MM.1S (cell line): ENCODE results near the gene OR2J2.

Source experiments
- EZH2 ChIP-seq: fragments of 300-600 bp; sonication (generic); optimal IDR thresholded peaks from 2 replicates; pipeline ENCODE3; 2017; ENCODE audit warnings: low read depth, mild to moderate bottlenecking, antibody characterized with exemption, low read length, mixed read lengths
- TF ChIP-seq, protein P1 (sequence below): fragments of 300-600 bp; sonication (generic); IDR thresholded peaks from 2 replicates; pipeline ENCODE4 v1.5.1; 2016; ENCODE audit warnings: antibody characterized with exemption, low read length, mixed read lengths

DNA sequence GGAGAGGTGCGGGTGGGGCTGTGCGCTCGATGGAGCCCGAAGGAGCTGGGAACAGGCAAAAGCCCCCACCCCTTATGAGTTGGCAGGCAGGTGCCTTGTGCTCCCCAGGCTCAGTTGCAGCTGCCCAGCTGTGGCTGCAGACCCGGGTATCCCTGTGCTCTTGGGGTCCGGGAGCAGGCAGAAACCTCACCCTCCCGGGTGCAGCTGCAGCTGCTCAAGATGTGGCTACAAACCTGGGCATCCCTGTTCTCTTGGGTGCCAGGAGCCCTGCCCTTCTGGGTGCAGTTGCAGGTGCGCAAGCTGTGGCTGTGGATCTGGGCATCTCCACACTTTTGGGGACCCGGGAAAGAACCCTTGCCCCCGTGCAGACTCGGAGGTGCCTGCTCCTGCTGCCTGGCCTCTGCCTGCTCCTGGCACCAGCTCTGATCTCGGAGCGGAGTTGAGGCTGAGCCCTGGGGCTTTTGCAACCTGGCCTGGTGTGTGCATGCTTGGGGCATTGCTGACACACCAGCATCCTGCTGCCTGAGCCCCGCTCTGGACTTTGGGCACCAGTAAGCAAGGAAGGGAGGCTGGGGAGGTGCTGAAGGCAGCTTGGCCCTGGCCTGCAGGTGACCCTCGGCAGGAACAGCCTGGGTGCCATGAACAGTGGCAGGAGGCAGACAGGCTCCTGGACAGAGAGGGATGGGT, 41.2 kb upstream of the OR2J2 start:
- TF ChIP-seq, protein P1, sequence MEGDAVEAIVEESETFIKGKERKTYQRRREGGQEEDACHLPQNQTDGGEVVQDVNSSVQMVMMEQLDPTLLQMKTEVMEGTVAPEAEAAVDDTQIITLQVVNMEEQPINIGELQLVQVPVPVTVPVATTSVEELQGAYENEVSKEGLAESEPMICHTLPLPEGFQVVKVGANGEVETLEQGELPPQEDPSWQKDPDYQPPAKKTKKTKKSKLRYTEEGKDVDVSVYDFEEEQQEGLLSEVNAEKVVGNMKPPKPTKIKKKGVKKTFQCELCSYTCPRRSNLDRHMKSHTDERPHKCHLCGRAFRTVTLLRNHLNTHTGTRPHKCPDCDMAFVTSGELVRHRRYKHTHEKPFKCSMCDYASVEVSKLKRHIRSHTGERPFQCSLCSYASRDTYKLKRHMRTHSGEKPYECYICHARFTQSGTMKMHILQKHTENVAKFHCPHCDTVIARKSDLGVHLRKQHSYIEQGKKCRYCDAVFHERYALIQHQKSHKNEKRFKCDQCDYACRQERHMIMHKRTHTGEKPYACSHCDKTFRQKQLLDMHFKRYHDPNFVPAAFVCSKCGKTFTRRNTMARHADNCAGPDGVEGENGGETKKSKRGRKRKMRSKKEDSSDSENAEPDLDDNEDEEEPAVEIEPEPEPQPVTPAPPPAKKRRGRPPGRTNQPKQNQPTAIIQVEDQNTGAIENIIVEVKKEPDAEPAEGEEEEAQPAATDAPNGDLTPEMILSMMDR = no peak
- no peak for TF ChIP-seq EZH2
